ENCODE data around the gene DIPK1C. TPM values are rescaled to one million over a fixed set of nuclear protein-coding genes. Genes with fewer than 3 reads are reported as not detected.

Gene DIPK1C
- total RNA-seq, 4 donors from 2014 or later = 1.8 to 4.1 (median 3.5) TPM

DNA sequence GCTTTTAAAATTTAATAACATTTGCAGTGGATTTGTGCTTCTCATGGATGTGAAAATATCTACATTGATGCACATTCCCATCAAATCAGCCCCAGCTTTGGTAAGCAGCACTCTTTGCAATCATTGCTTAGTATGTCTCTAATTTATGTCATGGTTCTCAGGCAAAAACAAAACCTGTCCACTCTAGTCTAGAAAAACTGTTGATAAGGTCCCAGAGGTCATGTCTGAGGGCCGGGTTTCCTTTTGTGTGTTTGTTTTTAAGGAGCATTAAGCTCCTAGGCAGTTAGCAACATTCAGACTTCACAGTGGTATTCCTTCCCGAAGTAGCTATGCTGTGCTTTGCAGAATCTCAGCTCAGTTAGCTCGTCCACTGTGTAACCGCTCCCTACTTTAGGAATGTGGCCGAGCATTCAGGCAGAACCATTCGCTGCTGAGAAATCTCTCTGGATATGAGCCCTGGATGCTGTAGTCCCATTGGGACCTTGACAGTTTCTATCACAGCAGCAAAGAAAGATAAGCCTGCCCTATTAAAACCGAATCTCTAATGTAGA, 4.0 kb downstream of the DIPK1C start:
- TF ChIP-seq EP300 (IDR thresholded peaks at IDR 0.05) = no peak
- TF ChIP-seq POLR2A (IDR thresholded peaks at IDR 0.05) = no peak
- no peak for TF ChIP-seq POLR2AphosphoS5 (IDR thresholded peaks at IDR 0.05)
- TF ChIP-seq, protein P1, sequence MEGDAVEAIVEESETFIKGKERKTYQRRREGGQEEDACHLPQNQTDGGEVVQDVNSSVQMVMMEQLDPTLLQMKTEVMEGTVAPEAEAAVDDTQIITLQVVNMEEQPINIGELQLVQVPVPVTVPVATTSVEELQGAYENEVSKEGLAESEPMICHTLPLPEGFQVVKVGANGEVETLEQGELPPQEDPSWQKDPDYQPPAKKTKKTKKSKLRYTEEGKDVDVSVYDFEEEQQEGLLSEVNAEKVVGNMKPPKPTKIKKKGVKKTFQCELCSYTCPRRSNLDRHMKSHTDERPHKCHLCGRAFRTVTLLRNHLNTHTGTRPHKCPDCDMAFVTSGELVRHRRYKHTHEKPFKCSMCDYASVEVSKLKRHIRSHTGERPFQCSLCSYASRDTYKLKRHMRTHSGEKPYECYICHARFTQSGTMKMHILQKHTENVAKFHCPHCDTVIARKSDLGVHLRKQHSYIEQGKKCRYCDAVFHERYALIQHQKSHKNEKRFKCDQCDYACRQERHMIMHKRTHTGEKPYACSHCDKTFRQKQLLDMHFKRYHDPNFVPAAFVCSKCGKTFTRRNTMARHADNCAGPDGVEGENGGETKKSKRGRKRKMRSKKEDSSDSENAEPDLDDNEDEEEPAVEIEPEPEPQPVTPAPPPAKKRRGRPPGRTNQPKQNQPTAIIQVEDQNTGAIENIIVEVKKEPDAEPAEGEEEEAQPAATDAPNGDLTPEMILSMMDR (IDR thresholded peaks at IDR 0.05) = no peak
- Histone ChIP-seq H3K27ac (no peak overlapping the region), H3K4me3 (no peak overlapping the region), H3K9me3 (no peaks in the 10 kb centered on the region), H3K4me1 (peaks cover 22% of the 10 kb centered on the region), H3K36me3 (no peaks in the 10 kb centered on the region), H3K27me3 (peaks cover 45% of the 10 kb centered on the region)
- WGBS = 45% methylated on average over 7 of the region's 7 CpGs
- peak in 1 of 2 donors; percentile 6 for DNase-seq (ENCODE audit: low spot score in 2 of 2)

DNA sequence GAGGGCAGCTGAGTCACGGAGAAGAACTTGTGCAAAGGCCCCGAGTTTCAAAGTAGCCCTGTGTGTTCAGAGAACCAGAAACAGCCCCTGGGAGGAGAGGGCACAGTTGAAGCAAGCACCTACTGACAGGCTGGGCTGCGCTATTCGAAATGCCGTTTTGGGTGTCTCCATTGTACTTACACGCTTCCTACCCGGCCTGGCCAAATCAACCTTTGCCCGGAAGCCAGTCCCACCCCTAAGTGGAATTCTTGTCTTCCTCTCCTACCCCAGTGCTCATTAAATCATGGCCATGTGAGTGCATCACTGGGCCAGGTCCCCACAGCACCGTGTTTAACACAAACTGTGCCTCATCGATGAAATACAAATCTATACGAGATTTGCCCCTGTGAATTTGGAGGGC, 6.0 kb downstream of the DIPK1C start:
- peak in 1 of 2 donors; percentile 47 for DNase-seq (ENCODE audit: low spot score in 2 of 2)
- 83% methylated on average over 11 of the region's 11 CpGs for WGBS
- no peaks in the 10 kb centered on the region for H3K36me3 ChIP-seq
- H3K27me3 ChIP-seq = peaks cover 28% of the 10 kb centered on the region
- no peak for TF ChIP-seq POLR2AphosphoS5 (IDR thresholded peaks at IDR 0.05)
- TF ChIP-seq EP300 (IDR thresholded peaks at IDR 0.05) = no peak
- TF ChIP-seq POLR2A (IDR thresholded peaks at IDR 0.05) = no peak
- TF ChIP-seq, protein P1 (IDR thresholded peaks at IDR 0.05) = no peak
- no peak overlapping the region for H3K27ac ChIP-seq
- peaks cover 5% of the 10 kb centered on the region for H3K4me1 ChIP-seq
- H3K4me3 ChIP-seq = no peak overlapping the region
- no peaks in the 10 kb centered on the region for H3K9me3 ChIP-seq

DNA sequence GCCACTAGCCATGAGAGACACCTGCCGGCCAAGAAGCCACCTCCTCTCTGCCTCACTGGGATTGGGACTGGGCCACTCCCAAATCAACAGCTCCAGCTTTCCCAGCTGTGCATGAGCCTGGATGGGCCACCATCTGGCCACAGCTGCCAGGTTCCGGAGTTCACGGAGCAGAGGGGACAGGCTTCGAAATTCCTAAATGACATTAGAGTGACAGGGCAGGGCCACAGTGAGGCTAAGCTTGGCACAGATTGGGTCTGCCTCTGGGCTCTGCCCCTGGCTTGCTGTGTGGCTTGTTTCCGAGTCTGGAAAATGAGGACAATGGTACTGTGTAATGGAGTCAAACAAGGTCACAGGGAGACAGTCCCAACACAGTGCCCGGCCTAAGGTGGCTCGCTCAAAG, 6.5 kb downstream of the DIPK1C start:
- Histone ChIP-seq H3K27ac (no peak overlapping the region), H3K36me3 (no peaks in the 10 kb centered on the region), H3K9me3 (no peaks in the 10 kb centered on the region), H3K4me3 (no peak overlapping the region), H3K27me3 (peaks cover 23% of the 10 kb centered on the region), H3K4me1 (no peaks in the 10 kb centered on the region)
- WGBS = 50% methylated on average over 3 of the region's 7 CpGs
- TF ChIP-seq POLR2AphosphoS5 (IDR thresholded peaks at IDR 0.05) = no peak
- TF ChIP-seq POLR2A (IDR thresholded peaks at IDR 0.05) = no peak
- no peak for TF ChIP-seq EP300 (IDR thresholded peaks at IDR 0.05)
- TF ChIP-seq, protein P1 (IDR thresholded peaks at IDR 0.05) = no peak
- no peak for DNase-seq (ENCODE audit: low spot score in 2 of 2)

DNA sequence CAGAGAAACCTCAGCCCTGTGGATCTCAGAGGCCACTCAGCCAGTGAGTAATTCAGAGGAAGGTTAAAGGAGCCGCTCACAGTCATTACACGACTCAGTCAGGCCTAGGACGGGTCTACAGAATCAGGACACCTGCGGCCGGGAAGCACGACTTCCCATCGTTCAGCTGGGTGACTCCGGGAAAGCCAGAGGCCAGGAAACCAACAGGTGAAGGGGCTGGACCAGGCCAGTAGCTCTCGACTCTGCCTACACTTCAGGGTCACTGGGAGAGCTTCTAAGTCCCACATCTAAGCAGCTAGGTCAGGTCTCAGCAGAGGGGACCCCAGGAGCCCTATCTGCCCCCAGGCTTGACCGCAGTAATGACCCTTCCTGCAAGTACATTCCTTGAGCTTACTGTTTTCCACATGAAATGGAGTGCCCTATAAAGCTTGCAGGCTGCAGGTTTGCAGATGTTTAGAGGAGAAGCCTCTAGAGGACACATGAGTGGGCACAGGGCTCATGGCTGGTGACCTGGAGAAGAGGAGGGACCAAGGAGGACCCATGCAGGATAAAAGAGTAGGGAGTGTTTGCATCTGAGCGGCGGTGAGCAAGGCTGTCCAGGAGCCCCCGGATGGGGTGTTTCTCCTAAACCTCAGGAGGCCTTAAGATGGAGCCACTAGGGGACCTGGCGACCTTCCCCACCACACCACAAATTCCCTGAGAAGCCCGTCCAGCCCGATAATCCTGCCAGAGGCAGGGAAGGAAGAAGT, 9.5 kb downstream of the DIPK1C start:
- 87% methylated on average over 16 of the region's 16 CpGs for WGBS
- Histone ChIP-seq H3K36me3 (no peaks in the 10 kb centered on the region), H3K27me3 (no peaks in the 10 kb centered on the region), H3K4me1 (no peaks in the 10 kb centered on the region), H3K9me3 (no peaks in the 10 kb centered on the region), H3K27ac (no peak overlapping the region), H3K4me3 (no peak overlapping the region)
- TF ChIP-seq, protein P1 (IDR thresholded peaks at IDR 0.05) = no peak
- no peak for TF ChIP-seq POLR2AphosphoS5 (IDR thresholded peaks at IDR 0.05)
- no peak for TF ChIP-seq POLR2A (IDR thresholded peaks at IDR 0.05)
- no peak for TF ChIP-seq EP300 (IDR thresholded peaks at IDR 0.05)
- DNase-seq (ENCODE audit: low spot score in 2 of 2) = no peak

DNA sequence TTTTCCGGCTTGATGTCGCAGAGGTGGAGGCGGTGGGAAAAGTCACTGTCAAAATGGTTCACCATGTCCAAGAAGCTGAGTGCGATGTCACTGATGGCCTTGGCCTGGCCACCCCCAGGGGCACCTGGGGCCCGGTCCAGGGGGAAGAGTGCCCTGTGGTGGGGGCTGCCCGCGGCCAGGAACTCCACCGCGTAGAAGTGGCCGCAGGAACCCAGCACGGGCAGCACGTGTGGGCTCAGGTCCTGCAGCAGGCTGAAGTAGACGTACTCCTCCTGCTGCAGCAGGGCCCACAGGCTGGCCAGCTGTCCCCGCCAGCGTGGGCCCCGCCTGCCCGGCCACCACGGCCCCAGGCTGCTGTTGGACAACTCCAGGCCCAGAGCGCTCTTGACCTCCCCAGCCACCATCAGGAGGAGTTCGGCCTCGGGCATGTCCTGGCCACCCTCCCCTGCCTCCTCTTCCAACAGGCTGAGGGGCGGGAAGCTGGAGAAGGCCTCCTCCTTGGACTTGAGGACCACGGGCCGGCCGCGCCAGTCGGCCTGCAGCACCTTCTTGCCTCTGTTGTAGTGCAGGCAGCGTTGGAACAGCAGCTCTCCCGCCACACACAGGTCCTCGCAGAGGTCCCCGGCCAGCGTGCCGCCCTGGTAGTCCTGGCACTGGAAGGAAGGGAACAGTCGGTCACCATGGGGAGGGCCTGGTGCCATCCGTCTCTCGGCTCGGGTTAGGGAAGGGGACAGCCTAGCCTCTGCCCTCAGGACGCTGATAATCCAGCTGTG, 10.3 kb downstream of the DIPK1C start:
- no peak for TF ChIP-seq POLR2AphosphoS5 (IDR thresholded peaks at IDR 0.05)
- TF ChIP-seq POLR2A (IDR thresholded peaks at IDR 0.05) = no peak
- no peak for TF ChIP-seq EP300 (IDR thresholded peaks at IDR 0.05)
- TF ChIP-seq, protein P1 (IDR thresholded peaks at IDR 0.05) = no peak
- no peak overlapping the region for H3K27ac ChIP-seq
- H3K9me3 ChIP-seq = no peaks in the 10 kb centered on the region
- WGBS = 95% methylated on average over 25 of the region's 38 CpGs
- no peak for DNase-seq (ENCODE audit: low spot score in 2 of 2)
- H3K4me3 ChIP-seq = no peak overlapping the region
- H3K36me3 ChIP-seq = no peaks in the 10 kb centered on the region
- H3K27me3 ChIP-seq = no peaks in the 10 kb centered on the region
- H3K4me1 ChIP-seq = no peaks in the 10 kb centered on the region

Measured in suprapubic skin (tissue), 4 donors.